Thyroid gland (tissue), 4 donors: ENCODE results near the gene TCIRG1. TPM values are rescaled to one million over a fixed set of nuclear protein-coding genes. Genes with fewer than 3 reads are reported as not detected.

Source experiments
- DNase-seq, 2 donors: peaks; one replicate each; pipeline ENCODE4 v3.0.0-alpha.2; 2019
- H3K27ac ChIP-seq, 3 donors: fragments of 200-600 bp; sonication (generic); 1 replicate in 2 of 3; 2 replicates in 1 of 3; pipeline ENCODE4 v1.5.1; 2016 to 2019; ENCODE audit warnings: mild to moderate bottlenecking in 1 of 3, moderate library complexity in 1 of 3
- H3K27me3 ChIP-seq: fragments of 200-600 bp; sonication (generic); one replicate; pipeline ENCODE4 v1.5.1; 2019
- H3K36me3 ChIP-seq, 2 donors: fragments of 200-600 bp; sonication (generic); one replicate each; pipeline ENCODE4 v1.5.1; 2016 to 2019
- H3K4me1 ChIP-seq, 2 donors: fragments of 200-600 bp; sonication (generic); one replicate each; pipeline ENCODE4 v1.5.1; 2017 to 2019
- H3K4me3 ChIP-seq, 3 donors: fragments of 200-600 bp; sonication (generic); replicated peaks in 1 of 3; 1 replicate in 2 of 3; 2 replicates in 1 of 3; pipeline ENCODE4 v1.5.1; 2016; ENCODE audit warnings: mild to moderate bottlenecking in 1 of 3
- H3K9me3 ChIP-seq: fragments of 200-600 bp; sonication (generic); one replicate; pipeline ENCODE4 v1.5.1; 2017
- CTCF ChIP-seq, 6 experiments: fragments of 200-600 bp in 3 of 6; fragments of 450-650 bp in 3 of 6; sonication (generic) in 3 of 6; IDR thresholded peaks; one replicate each; pipeline ENCODE4 v1.5.1; 2016 to 2019; ENCODE audit warnings: antibody characterized with exemption in 6 of 6, mild to moderate bottlenecking in 2 of 6, inconsistent platforms in 1 of 6, moderate library complexity in 1 of 6
- POLR2A ChIP-seq, 2 donors: fragments of 450-650 bp; IDR thresholded peaks; one replicate each; pipeline ENCODE4 v1.6.1; 2017; ENCODE audit warnings: antibody characterized with exemption in 2 of 2, mild to moderate bottlenecking in 2 of 2, moderate library complexity in 1 of 2
- WGBS, 2 donors: methylation state at CpG; one replicate each; pipeline ENCODE4 v1.1.5; 2017; 5-methylcytosine and 5-hydroxymethylcytosine counted together
- intact Hi-C: fragments of 100-400 bp; cut with DNase I; formaldehyde crosslinking; loops from one replicate; pipeline ENCODE4 v1.15.1; 2023
- total RNA-seq, 4 donors: library from RNA; depleted of rRNA; stranded (reverse); fragments of >200 nt; gene quantifications; one replicate each; pipeline ENCODE4 v1.2.3, GENCODE V29; 2016

The TCIRG1 gene
- total RNA-seq, 4 donors from 2014 or later = 74.8 to 141 (median 121) TPM

- peak in 3 of 6 experiments; percentile 5 to 30 (median 18) for TF ChIP-seq CTCF (IDR thresholded peaks at IDR 0.05)
- TF ChIP-seq POLR2A (IDR thresholded peaks at IDR 0.05) = no peak
- intact Hi-C loops = no loop called here
- H3K36me3 ChIP-seq = peaks cover 2 to 10% of the 10 kb centered on the region in 2 donors
- peaks cover 33 to 44% of the 10 kb centered on the region in 2 donors for H3K4me1 ChIP-seq
- peak overlapping the region; percentile 41 to 62 (median 54) for H3K27ac ChIP-seq
- DNase-seq = peak; percentile 57 to 59
- no peaks in the 10 kb centered on the region for H3K27me3 ChIP-seq
- H3K9me3 ChIP-seq = no peaks in the 10 kb centered on the region
- no peak overlapping the region for H3K4me3 ChIP-seq
- WGBS, 2 donors = 54 to 60% methylated on average over 8 of the region's 8 CpGs
Observed at GRCh38 chr11:68077617-68078582, 39.1 kb downstream of the TCIRG1 start.

GRCh38 chr11:68080860-68081259 is 42.0 kb downstream of the TCIRG1 start:
- Histone ChIP-seq H3K27ac (peak overlapping the region; percentile 71 to 83 (median 80)), H3K27me3 (no peaks in the 10 kb centered on the region), H3K4me3 (no peak overlapping the region), H3K36me3 (peaks cover 0 to 7% of the 10 kb centered on the region in 2 donors), H3K9me3 (no peaks in the 10 kb centered on the region), H3K4me1 (peaks cover 40 to 56% of the 10 kb centered on the region in 2 donors)
- 87 to 89% methylated on average over 8 of the region's 8 CpGs for WGBS, 2 donors
- DNase-seq = no peak
- intact Hi-C loops = no loop called here
- TF ChIP-seq POLR2A (IDR thresholded peaks at IDR 0.05) = no peak
- no peak for TF ChIP-seq CTCF (IDR thresholded peaks at IDR 0.05)

GRCh38 chr11:68081691-68082090 is 42.9 kb downstream of the TCIRG1 start:
- Histone ChIP-seq H3K36me3 (peaks cover 0 to 7% of the 10 kb centered on the region in 2 donors), H3K9me3 (no peaks in the 10 kb centered on the region), H3K4me1 (peaks cover 40 to 56% of the 10 kb centered on the region in 2 donors), H3K27ac (peak overlapping the region; percentile 71 to 86 (median 80)), H3K4me3 (no peak overlapping the region), H3K27me3 (no peaks in the 10 kb centered on the region)
- WGBS, 2 donors = 15 to 48% methylated on average over 9 of the region's 9 CpGs
- DNase-seq = peak; percentile 88 to 90
- intact Hi-C loops = no loop called here
- TF ChIP-seq CTCF (IDR thresholded peaks at IDR 0.05) (no peak), POLR2A (IDR thresholded peaks at IDR 0.05) (peak in 1 of 2 donors; percentile 44)

- no peak for TF ChIP-seq POLR2A (IDR thresholded peaks at IDR 0.05)
- TF ChIP-seq CTCF (IDR thresholded peaks at IDR 0.05) = no peak
- peaks cover 39 to 48% of the 10 kb centered on the region in 2 donors for H3K4me1 ChIP-seq
- DNase-seq = no peak
- intact Hi-C loops = no loop called here
- peak overlapping the region; percentile 71 to 86 (median 80) for H3K27ac ChIP-seq
- no peaks in the 10 kb centered on the region for H3K9me3 ChIP-seq
- H3K36me3 ChIP-seq = peaks cover 0 to 7% of the 10 kb centered on the region in 2 donors
- 20 to 24% methylated on average over 3 of the region's 3 CpGs for WGBS, 2 donors
- H3K27me3 ChIP-seq = no peaks in the 10 kb centered on the region
- no peak overlapping the region for H3K4me3 ChIP-seq
Observed at GRCh38 chr11:68082481-68082880, 43.7 kb downstream of the TCIRG1 start.

- peaks cover 0 to 7% of the 10 kb centered on the region in 2 donors for H3K36me3 ChIP-seq
- peak overlapping the region; percentile 14 to 80 (median 57) for H3K27ac ChIP-seq
- no peak for DNase-seq
- intact Hi-C loops = no loop called here
- no peaks in the 10 kb centered on the region for H3K27me3 ChIP-seq
- H3K4me3 ChIP-seq = no peak overlapping the region
- H3K4me1 ChIP-seq = peaks cover 28 to 37% of the 10 kb centered on the region in 2 donors
- 95 to 98% methylated on average over 3 of the region's 3 CpGs for WGBS, 2 donors
- TF ChIP-seq CTCF (IDR thresholded peaks at IDR 0.05) (no peak), POLR2A (IDR thresholded peaks at IDR 0.05) (no peak)
- H3K9me3 ChIP-seq = no peaks in the 10 kb centered on the region
Observed at GRCh38 chr11:68083517-68083916, 44.7 kb downstream of the TCIRG1 start.
